Left lobe of liver (tissue), 2 donors: ENCODE data around the gene TMEM178B. TPM values are rescaled to one million over a fixed set of nuclear protein-coding genes. Genes with fewer than 3 reads are reported as not detected.
"Not testable (repeated sequence)": the region's sequence is repeated elsewhere in the genome, so short reads cannot be mapped to it uniquely, and the experiment has no call there.

Experiments used
- ATAC-seq: fragments of 200-7000 bp; cut with Tn5 transposase; one replicate; pipeline ENCODE4 v1.9.1; 2020; ENCODE audit warnings: mild to moderate bottlenecking, moderate library complexity
- DNase-seq: peaks from one replicate; pipeline ENCODE4 v3.0.0-alpha.2; 2020; ENCODE audit warnings: low spot score
- total RNA-seq: library from RNA; stranded (reverse); gene quantifications from one replicate; pipeline ENCODE4 v1.2.1, GENCODE V29; 2021
- donor health status: DM: no; HTN: no; CAD: no; lungs with moderate emphysema.
- donor health status: DM: no; HTN: yes; CAD: no.

Gene TMEM178B
- total RNA-seq, 1 donor from 2014 or later, result not detected

- peak; percentile 62 for ATAC-seq
- no peak for DNase-seq
Measured at GRCh38 chr7:141073173-141073640, 657 bp upstream of the TMEM178B start.

GRCh38 chr7:141074162-141074991 is 513 bp downstream of the TMEM178B start:
- peak; percentile 66 for ATAC-seq
- no peak for DNase-seq

GRCh38 chr7:141074997-141075396 is 1.1 kb downstream of the TMEM178B start:
- DNase-seq, result no peak
- no peak for ATAC-seq

GRCh38 chr7:141076377-141076776 is 2.5 kb downstream of the TMEM178B start:
- ATAC-seq, result no peak
- no peak for DNase-seq

GRCh38 chr7:141079219-141079618 is 5.4 kb downstream of the TMEM178B start:
- DNase-seq (no peak), ATAC-seq (no peak)

- not testable (repeated sequence) for ATAC-seq, DNase-seq
Measured at GRCh38 chr7:141089490-141089889, 15.6 kb downstream of the TMEM178B start.

- ATAC-seq, result no peak
- no peak for DNase-seq
Measured at GRCh38 chr7:141094336-141095070, 20.6 kb downstream of the TMEM178B start.

- ATAC-seq, result no peak
- no peak for DNase-seq
Measured at GRCh38 chr7:141097430-141097829, 23.6 kb downstream of the TMEM178B start.

GRCh38 chr7:141102436-141102835 is 28.6 kb downstream of the TMEM178B start:
- DNase-seq (no peak), ATAC-seq (no peak)

- DNase-seq (no peak), ATAC-seq (no peak)
Measured at GRCh38 chr7:141103847-141104429, 30.1 kb downstream of the TMEM178B start.

- no peak for ATAC-seq
Measured at GRCh38 chr7:141113131-141113530, 39.3 kb downstream of the TMEM178B start.

GRCh38 chr7:141114029-141114664 is 40.3 kb downstream of the TMEM178B start:
- DNase-seq (no peak), ATAC-seq (no peak)

More at GRCh38 chr7:141113131-141113530, 39.3 kb downstream of the TMEM178B start:
- DNase-seq, result no peak

GRCh38 chr7:141115965-141116364 is 42.1 kb downstream of the TMEM178B start:
- ATAC-seq, result no peak
- no peak for DNase-seq

GRCh38 chr7:141116661-141117060 is 42.8 kb downstream of the TMEM178B start:
- not testable (repeated sequence) for ATAC-seq, DNase-seq

- no peak for ATAC-seq
- DNase-seq, result no peak
Measured at GRCh38 chr7:141118767-141119166, 44.9 kb downstream of the TMEM178B start.

- ATAC-seq (no peak), DNase-seq (no peak)
Measured at GRCh38 chr7:141119187-141119586, 45.3 kb downstream of the TMEM178B start.

GRCh38 chr7:141122736-141123135 is 48.9 kb downstream of the TMEM178B start:
- ATAC-seq (no peak), DNase-seq (no peak)

- DNase-seq (no peak), ATAC-seq (no peak)
Measured at GRCh38 chr7:141123522-141123921, 49.7 kb downstream of the TMEM178B start.

GRCh38 chr7:141126107-141126506 is 52.2 kb downstream of the TMEM178B start:
- DNase-seq, result no peak
- no peak for ATAC-seq

GRCh38 chr7:141128506-141128905 is 54.6 kb downstream of the TMEM178B start:
- DNase-seq (no peak), ATAC-seq (no peak)

- ATAC-seq, result no peak
- no peak for DNase-seq
Measured at GRCh38 chr7:141128931-141129330, 55.1 kb downstream of the TMEM178B start.
